B cell (primary cell): ENCODE data around the gene FNDC4. TPM values are rescaled to one million over a fixed set of nuclear protein-coding genes. Genes with fewer than 3 reads are reported as not detected.

ENCODE experiments used
- ATAC-seq: fragments of 200-7000 bp; cut with Tn5 transposase; one replicate; pipeline ENCODE4 v1.10.0; 2021; ENCODE audit warnings: low read depth, mild to moderate bottlenecking, moderate number of reproducible peaks, moderate library complexity
- CTCF ChIA-PET: fragments of 350-600 bp; sonication (Branson Sonifier 250); formaldehyde crosslinking; loops from one replicate; lab custom pipeline; 2021; ENCODE audit warnings: antibody characterized with exemption, inconsistent platforms; lab: Charles Lee
- POLR2A ChIA-PET: fragments of 350-600 bp; sonication (Branson Sonifier 250); formaldehyde crosslinking; loops from one replicate; lab custom pipeline; 2021; ENCODE audit warnings: antibody characterized with exemption; lab: Charles Lee
- DNase-seq: peaks from one replicate; pipeline ENCODE4 v3.0.0; 2013
- H2AFZ ChIP-seq: 2 replicates; pipeline ENCODE4 v1.6.1; 2012; ENCODE audit warnings: mild to moderate bottlenecking, low read depth, low read length; ENCODE audit not compliant: insufficient read depth, poor library complexity, severe bottlenecking
- H3K27ac ChIP-seq, 2 donors: 1 replicate in 1 of 2; 2 replicates in 1 of 2; pipeline ENCODE4 v1.5.1; 2012 to 2013; ENCODE audit warnings: low read length in 2 of 2, mild to moderate bottlenecking in 2 of 2, moderate library complexity in 1 of 2
- H3K27me3 ChIP-seq, 4 experiments: fragments of 200-600 bp in 1 of 4; sonication (generic) in 1 of 4; replicated peaks in 1 of 4; 1 replicate in 2 of 4; 2 replicates in 2 of 4; pipeline versions ENCODE4 v1.6.1 to v1.7.0; 2013 to 2016; ENCODE audit warnings: low read length in 3 of 4, mild to moderate bottlenecking in 2 of 4, mixed read lengths in 1 of 4, moderate library complexity in 1 of 4; ENCODE audit not compliant: insufficient read depth in 4 of 4, control insufficient read depth in 3 of 4; ENCODE audit errors: control extremely low read depth in 1 of 4
- H3K36me3 ChIP-seq, 2 experiments: replicated peaks in 1 of 2; 1 replicate in 1 of 2; 2 replicates in 1 of 2; pipeline versions ENCODE4 v1.6.1 to v1.7.1; 2013; ENCODE audit warnings: low read length in 1 of 2; ENCODE audit not compliant: insufficient read depth in 2 of 2, control insufficient read depth in 1 of 2; ENCODE audit errors: control extremely low read depth in 1 of 2, extremely low read depth in 1 of 2
- H3K4me1 ChIP-seq, 2 donors: fragments of 200-600 bp in 1 of 2; sonication (generic) in 1 of 2; 1 replicate in 1 of 2; 2 replicates in 1 of 2; pipeline versions ENCODE4 v1.5.1 to v1.6.1; 2013 to 2017; ENCODE audit warnings: low read length in 2 of 2; ENCODE audit not compliant: control insufficient read depth in 2 of 2, insufficient read depth in 2 of 2
- H3K4me2 ChIP-seq: replicated peaks from 2 replicates; pipeline ENCODE3; 2012; ENCODE audit warnings: mild to moderate bottlenecking, low read depth, low read length; ENCODE audit not compliant: poor library complexity, severe bottlenecking
- H3K4me3 ChIP-seq, 5 experiments: fragments of 200-600 bp in 1 of 5; sonication (generic) in 1 of 5; 1 replicate in 3 of 5; 2 replicates in 2 of 5; pipeline versions ENCODE4 v1.5.1 to v1.7.0; 2011 to 2016; ENCODE audit warnings: low read length in 4 of 5, mild to moderate bottlenecking in 4 of 5, low read depth in 2 of 5, control low read depth in 1 of 5, moderate library complexity in 1 of 5; ENCODE audit not compliant: insufficient read depth in 1 of 5; ENCODE audit errors: control extremely low read depth in 1 of 5, extremely low read depth in 1 of 5
- H3K79me2 ChIP-seq: fragments of 200-600 bp; sonication (generic); one replicate; pipeline ENCODE4 v1.6.0; 2016; ENCODE audit warnings: low read length; ENCODE audit not compliant: control insufficient read depth, insufficient read depth
- H3K9ac ChIP-seq: fragments of 200-600 bp; sonication (generic); 2 replicates; pipeline ENCODE4 v1.6.1; 2017; ENCODE audit warnings: mild to moderate bottlenecking, low read length, moderate library complexity
- H3K9me3 ChIP-seq, 3 donors: one replicate each; pipeline versions ENCODE4 v1.6.1 to v1.7.1; 2013; ENCODE audit warnings: low read length in 2 of 3; ENCODE audit not compliant: control insufficient read depth in 2 of 3, insufficient read depth in 1 of 3; ENCODE audit errors: control extremely low read depth in 1 of 3
- H4K20me1 ChIP-seq: 2 replicates; pipeline ENCODE4 v1.6.0; 2012; ENCODE audit warnings: mild to moderate bottlenecking, low read length; ENCODE audit not compliant: insufficient read depth, control insufficient read depth, poor library complexity, severe bottlenecking
- H3K27ac Mint-ChIP-seq: one replicate; pipeline ENCODE4 v1.8.0; 2021; ENCODE audit warnings: mixed read lengths
- H3K27me3 Mint-ChIP-seq: one replicate; pipeline ENCODE4 v1.8.0; 2021; ENCODE audit warnings: mixed read lengths
- H3K4me1 Mint-ChIP-seq: one replicate; pipeline ENCODE4 v1.8.0; 2021; ENCODE audit warnings: mixed read lengths
- H3K4me3 Mint-ChIP-seq: one replicate; pipeline ENCODE4 v1.8.0; 2021; ENCODE audit warnings: mixed read lengths
- H3K9me3 Mint-ChIP-seq: one replicate; pipeline ENCODE4 v1.8.0; 2022; ENCODE audit warnings: mixed read lengths; ENCODE audit not compliant: insufficient read depth
- EZH2 ChIP-seq: IDR thresholded peaks from 2 replicates; pipeline ENCODE4 v1.6.1; 2012; ENCODE audit warnings: borderline replicate concordance, low read depth, mild to moderate bottlenecking, moderate library complexity, low read length; ENCODE audit not compliant: insufficient read depth, poor library complexity, severe bottlenecking
- WGBS: methylation state at CpG from one replicate; pipeline ENCODE4 v1.1.5; 2013; ENCODE audit warnings: missing lambda C conversion rate; ENCODE audit not compliant: insufficient coverage; 5-methylcytosine and 5-hydroxymethylcytosine counted together
- intact Hi-C: fragments of 100-400 bp; cut with micrococcal nuclease; formaldehyde crosslinking; loops from one replicate; pipeline ENCODE4 v1.10.0; 2022
- polyA plus RNA-seq: library from polyadenylated mRNA; depleted of rRNA; stranded (reverse); fragments of >200 nt; gene quantifications from 2 replicates; pipeline ENCODE4 v1.2.3, GENCODE V29; 2012
- total RNA-seq, 2 donors: library from RNA; stranded (reverse); fragments of 120-200 nt in 1 of 2; gene quantifications; 1 replicate in 1 of 2; 2 replicates in 1 of 2; pipeline versions ENCODE4 v1.2.3 to v1.2.4, GENCODE V29; 2013 to 2022
- TF ChIP-seq, protein P1 (sequence below): fragments of 200-600 bp; IDR thresholded peaks from one replicate; pipeline ENCODE4 v1.8.0; 2022; ENCODE audit warnings: antibody characterized with exemption, mild to moderate bottlenecking

FNDC4 gene
- total and polyA plus RNA-seq, 2 donors (not counting 1 experiment from before 2014, with no cell fraction given) = 0.31 TPM; not detected in 1

DNA sequence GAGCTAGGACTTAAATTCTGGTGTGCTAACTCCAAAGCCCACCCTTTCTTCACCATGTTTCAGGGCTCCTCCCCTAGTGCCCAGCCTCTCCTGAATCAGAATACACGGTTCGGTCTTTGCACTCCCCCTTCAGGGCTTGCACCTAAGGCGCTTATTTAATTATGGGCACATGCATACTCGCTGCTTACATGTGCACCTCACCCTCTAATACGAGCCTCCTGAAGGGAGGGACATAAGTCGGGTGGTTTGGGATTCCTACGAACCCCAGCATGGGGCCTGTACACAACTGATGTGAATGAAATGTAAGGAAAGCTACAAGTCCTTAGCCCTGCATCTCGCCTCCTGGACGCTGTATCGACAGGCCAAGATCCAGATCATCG is 5.9 kb downstream of the FNDC4 start:
- no peaks in the 10 kb centered on the region for H3K79me2 ChIP-seq
- no peaks in the 10 kb centered on the region for H3K9me3 ChIP-seq
- peak overlapping the region; percentile 83 for H3K4me2 ChIP-seq
- no peaks in the 10 kb centered on the region for H4K20me1 ChIP-seq
- Mint-ChIP-seq H3K27ac (peak overlapping the region; percentile 93), H3K4me3 (peak overlapping the region; percentile 92), H3K27me3 (peaks cover 13% of the 10 kb centered on the region), H3K9me3 (no peaks in the 10 kb centered on the region), H3K4me1 (peaks cover 27% of the 10 kb centered on the region)
- POLR2A ChIA-PET = no interaction called here
- no peak for ATAC-seq
- H3K36me3 ChIP-seq = no peaks in the 10 kb centered on the region
- CTCF ChIA-PET = no interaction called here
- DNase-seq = no peak
- peak overlapping the region; percentile 60 to 84 for H3K27ac ChIP-seq
- H3K9ac ChIP-seq = peak overlapping the region; percentile 73
- peak overlapping the region; percentile 73 for H2AFZ ChIP-seq
- peak overlapping the region; percentile 57 to 79 (median 59) for H3K4me3 ChIP-seq
- TF ChIP-seq, protein P1, sequence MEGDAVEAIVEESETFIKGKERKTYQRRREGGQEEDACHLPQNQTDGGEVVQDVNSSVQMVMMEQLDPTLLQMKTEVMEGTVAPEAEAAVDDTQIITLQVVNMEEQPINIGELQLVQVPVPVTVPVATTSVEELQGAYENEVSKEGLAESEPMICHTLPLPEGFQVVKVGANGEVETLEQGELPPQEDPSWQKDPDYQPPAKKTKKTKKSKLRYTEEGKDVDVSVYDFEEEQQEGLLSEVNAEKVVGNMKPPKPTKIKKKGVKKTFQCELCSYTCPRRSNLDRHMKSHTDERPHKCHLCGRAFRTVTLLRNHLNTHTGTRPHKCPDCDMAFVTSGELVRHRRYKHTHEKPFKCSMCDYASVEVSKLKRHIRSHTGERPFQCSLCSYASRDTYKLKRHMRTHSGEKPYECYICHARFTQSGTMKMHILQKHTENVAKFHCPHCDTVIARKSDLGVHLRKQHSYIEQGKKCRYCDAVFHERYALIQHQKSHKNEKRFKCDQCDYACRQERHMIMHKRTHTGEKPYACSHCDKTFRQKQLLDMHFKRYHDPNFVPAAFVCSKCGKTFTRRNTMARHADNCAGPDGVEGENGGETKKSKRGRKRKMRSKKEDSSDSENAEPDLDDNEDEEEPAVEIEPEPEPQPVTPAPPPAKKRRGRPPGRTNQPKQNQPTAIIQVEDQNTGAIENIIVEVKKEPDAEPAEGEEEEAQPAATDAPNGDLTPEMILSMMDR = no peak
- no peak for TF ChIP-seq EZH2
- 11% methylated on average over 4 of the region's 11 CpGs for WGBS
- intact Hi-C loops = loop anchor here (1.0 to 5.0 kb wide), 9 partner anchors 47 to 704 kb away; partner anchors contain the start of genes EIF2B4, KRTCAP3, NRBP1 and PPM1G
- H3K4me1 ChIP-seq = peaks cover 12 to 16% of the 10 kb centered on the region in 2 donors
- peaks cover 0 to 14% (median 6%) of the 10 kb centered on the region in 4 experiments for H3K27me3 ChIP-seq

- Mint-ChIP-seq H3K9me3 (no peaks in the 10 kb centered on the region), H3K27me3 (no peaks in the 10 kb centered on the region), H3K27ac (no peak overlapping the region), H3K4me1 (peaks cover 26% of the 10 kb centered on the region), H3K4me3 (no peak overlapping the region)
- Histone ChIP-seq H3K4me3 (no peak overlapping the region), H3K27ac (no peak overlapping the region), H4K20me1 (no peaks in the 10 kb centered on the region), H3K4me1 (peaks cover 11 to 16% of the 10 kb centered on the region in 2 donors), H3K9ac (no peak overlapping the region), H3K27me3 (no peaks in the 10 kb centered on the region), H3K9me3 (no peaks in the 10 kb centered on the region), H2AFZ (no peak overlapping the region), H3K4me2 (no peak overlapping the region), H3K36me3 (peaks cover 1 to 4% of the 10 kb centered on the region in 2 experiments), H3K79me2 (no peaks in the 10 kb centered on the region)
- ChIA-PET CTCF (interaction anchor here (1.2 kb wide), 1 partner anchor 51 kb away, joined by 5 read pairs; no protein-coding TSS in a partner anchor), POLR2A (no interaction called here)
- TF ChIP-seq EZH2 = no peak
- TF ChIP-seq, protein P1 = no peak
- DNase-seq (no peak), ATAC-seq (no peak)
- intact Hi-C loops = loop anchor here (5.0 kb wide), 1 partner anchor 43 kb away; the partner anchor contains the start of gene KRTCAP3
- WGBS = 80% methylated on average over 1 of the region's 3 CpGs
These were observed 9.5 kb downstream of the FNDC4 start for GRCh38 chr2:27485496-27485895.
